HuH-7 (cell line): Measurements from ENCODE around the gene ARHGDIA.

Source experiments
- DNase-seq: peaks from one replicate; pipeline ENCODE4 v3.0.0; 2011; ENCODE audit warnings: low spot score

ARHGDIA gene

GRCh38 chr17:81822996-81823819 is 47.9 kb downstream of the ARHGDIA start:
- DNase-seq = no peak

GRCh38 chr17:81822312-81822637 is 48.9 kb downstream of the ARHGDIA start:
- no peak for DNase-seq

GRCh38 chr17:81821603-81822311 is 49.4 kb downstream of the ARHGDIA start:
- DNase-seq = peak; percentile 96

DNA sequence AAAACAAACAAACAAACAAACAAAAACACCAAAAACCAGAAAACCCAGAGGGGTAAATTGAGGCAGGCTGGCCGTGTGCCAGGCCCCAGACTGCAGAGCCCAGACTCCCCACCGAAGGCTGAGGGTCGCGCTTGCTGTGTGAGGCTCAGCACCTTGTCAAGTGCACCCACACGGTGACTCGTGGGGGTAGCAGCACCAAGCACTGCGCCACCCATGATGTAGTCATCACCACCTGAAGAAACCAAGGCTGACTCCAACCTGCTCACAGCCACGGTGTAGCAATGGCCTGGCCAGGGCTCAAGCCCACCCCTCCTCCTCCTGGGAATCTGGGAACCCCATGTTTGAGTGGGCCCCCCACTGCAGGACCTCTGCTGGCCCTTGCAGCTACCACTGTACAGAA is 50.0 kb downstream of the ARHGDIA start:
- no peak for DNase-seq

- no peak for DNase-seq
These were observed 51.4 kb downstream of the ARHGDIA start for GRCh38 chr17:81819708-81820107.

DNA sequence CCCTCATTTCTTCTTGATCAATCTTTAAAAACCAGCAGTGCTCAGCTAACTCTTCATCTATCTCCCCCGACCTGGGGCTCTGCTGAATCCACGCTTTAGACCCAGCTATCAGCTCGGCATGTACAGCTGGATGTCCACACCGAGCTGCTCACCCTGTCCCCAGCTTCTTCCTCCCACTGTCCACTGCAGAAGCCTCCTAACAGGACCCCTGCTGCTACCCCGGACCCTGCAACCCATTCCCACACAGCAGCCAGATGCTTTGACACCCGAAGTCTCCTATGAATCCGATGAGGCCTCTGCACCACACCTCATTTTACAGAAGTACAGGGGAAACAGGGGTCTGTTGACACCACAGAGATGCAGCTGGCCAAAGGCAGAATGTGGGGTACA is 53.4 kb downstream of the ARHGDIA start:
- DNase-seq = no peak
